GM12801 (cell line): ENCODE measurements around the gene TTC39C.

Experiments used
- TF ChIP-seq, protein P1 (sequence below): IDR thresholded peaks from one replicate; pipeline ENCODE4 v1.5.1; 2011; ENCODE audit warnings: control low read depth; ENCODE audit not compliant: insufficient read length; ENCODE audit errors: extremely low read depth

The TTC39C gene

DNA sequence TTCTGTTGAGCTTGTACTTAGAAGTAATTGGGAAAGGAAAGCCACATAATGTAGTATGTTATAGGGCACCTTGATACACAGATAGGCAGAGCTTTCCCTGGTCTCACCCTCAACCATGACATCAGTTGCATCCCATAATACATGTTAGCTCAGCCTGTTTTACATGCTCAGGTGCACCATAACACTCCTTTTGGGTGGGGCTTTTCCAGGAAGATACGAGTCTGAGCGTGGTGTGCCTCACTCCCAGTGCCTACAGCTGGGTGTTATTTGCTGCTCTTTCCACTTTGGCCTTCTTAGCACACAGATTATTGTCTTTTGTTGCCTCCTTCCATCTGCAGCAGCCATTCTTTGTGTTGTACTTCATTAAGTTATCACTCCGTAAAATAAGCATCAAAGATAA lies 11.9 kb downstream of the TTC39C start:
- TF ChIP-seq, protein P1, sequence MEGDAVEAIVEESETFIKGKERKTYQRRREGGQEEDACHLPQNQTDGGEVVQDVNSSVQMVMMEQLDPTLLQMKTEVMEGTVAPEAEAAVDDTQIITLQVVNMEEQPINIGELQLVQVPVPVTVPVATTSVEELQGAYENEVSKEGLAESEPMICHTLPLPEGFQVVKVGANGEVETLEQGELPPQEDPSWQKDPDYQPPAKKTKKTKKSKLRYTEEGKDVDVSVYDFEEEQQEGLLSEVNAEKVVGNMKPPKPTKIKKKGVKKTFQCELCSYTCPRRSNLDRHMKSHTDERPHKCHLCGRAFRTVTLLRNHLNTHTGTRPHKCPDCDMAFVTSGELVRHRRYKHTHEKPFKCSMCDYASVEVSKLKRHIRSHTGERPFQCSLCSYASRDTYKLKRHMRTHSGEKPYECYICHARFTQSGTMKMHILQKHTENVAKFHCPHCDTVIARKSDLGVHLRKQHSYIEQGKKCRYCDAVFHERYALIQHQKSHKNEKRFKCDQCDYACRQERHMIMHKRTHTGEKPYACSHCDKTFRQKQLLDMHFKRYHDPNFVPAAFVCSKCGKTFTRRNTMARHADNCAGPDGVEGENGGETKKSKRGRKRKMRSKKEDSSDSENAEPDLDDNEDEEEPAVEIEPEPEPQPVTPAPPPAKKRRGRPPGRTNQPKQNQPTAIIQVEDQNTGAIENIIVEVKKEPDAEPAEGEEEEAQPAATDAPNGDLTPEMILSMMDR, result no peak

DNA sequence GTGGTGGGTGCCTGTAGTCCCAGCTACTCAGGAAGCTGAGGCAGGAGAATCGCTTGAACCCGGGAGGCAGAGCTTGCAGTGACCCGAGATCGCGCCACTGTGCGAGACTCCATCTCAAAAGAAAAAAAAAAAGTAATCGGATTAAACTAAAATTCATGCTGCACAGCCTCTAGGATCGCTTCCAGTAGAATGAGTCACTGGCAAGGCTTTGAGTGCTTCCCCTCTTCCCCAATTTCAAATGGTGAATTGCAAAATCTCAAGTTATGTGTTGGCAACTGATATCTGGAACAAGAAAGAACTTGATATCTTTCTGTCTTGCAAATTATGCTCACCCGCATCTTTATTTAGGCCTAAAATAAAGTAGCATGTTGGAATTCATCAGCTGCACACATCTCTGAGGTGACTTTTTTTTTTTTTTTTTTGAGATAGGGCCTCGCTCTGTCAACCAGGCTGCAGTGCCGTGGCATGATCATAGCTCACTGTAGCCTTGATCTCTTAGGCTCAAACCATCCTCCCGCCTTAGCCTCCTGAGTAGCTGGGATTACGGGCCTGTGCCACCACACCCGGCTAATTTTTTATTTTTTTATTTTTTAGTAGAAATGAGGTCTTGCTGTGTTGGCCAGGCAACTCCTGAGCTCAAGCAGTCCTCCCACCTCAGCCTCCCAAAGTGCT lies 12.7 kb downstream of the TTC39C start:
- TF ChIP-seq, protein P1, result no peak

DNA sequence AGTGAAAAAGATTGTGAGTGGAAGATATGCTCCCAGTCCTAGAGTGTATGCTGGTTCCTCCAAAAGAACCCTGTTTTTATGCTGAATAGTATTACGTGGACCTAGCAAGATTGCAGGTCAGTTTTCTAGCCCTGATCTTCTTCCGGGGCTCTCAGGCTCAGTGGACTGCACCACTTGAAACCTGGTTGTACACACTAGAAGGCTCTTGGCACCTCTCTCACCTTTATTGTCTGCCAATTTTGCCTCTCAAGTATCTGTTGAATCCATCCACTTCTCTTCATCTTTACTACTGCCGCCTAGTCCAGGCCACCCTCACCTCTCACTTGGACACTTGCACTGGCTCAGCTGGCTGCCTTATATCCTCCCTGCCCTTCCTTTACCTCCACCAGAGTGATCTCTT lies 16.8 kb downstream of the TTC39C start:
- TF ChIP-seq, protein P1, result no peak

- TF ChIP-seq, protein P1, result no peak
These were observed 17.4 kb downstream of the TTC39C start for GRCh38 chr18:24031916-24032315.

- TF ChIP-seq, protein P1, result no peak
These were observed 19.3 kb downstream of the TTC39C start for GRCh38 chr18:24033641-24034412.

DNA sequence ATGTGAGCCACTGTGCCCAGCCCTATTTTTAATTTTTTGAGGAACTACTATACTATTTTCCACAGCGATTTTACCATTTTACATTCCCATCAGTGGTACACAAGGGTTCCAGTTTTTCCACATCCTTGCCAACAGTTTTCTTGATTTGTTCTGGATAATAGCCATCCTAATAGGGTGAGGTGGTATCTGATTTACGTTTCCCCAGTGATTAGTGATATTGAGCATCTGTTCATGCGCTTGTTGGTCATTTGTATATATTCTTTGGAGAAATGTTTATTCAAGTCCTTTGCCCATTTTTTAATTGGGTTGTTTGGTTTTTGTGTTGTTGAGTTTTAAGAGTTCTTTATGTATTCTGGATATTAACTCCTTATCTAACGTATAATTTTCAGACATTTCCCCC lies 20.8 kb downstream of the TTC39C start:
- TF ChIP-seq, protein P1, result no peak

- TF ChIP-seq, protein P1, result no peak
These were observed 25.1 kb downstream of the TTC39C start for GRCh38 chr18:24039671-24040070.
